AG10803 (cell line): ENCODE results near the gene IL4R.
"Not testable (repeated sequence)": the region's sequence is repeated elsewhere in the genome, so short reads cannot be mapped to it uniquely, and the experiment has no call there.

Source experiments
- DNase-seq: peaks from one replicate; pipeline ENCODE4 v3.0.0; 2010; ENCODE audit warnings: low read depth
- H3K4me3 ChIP-seq: 2 replicates; pipeline ENCODE4 v1.5.1; 2011; ENCODE audit warnings: mild to moderate bottlenecking, low read length, control low read depth
- CTCF ChIP-seq: conservative IDR thresholded peaks from 2 replicates; pipeline ENCODE4 v1.5.1; 2011; ENCODE audit warnings: mild to moderate bottlenecking, low read length, control low read depth, inconsistent platforms

Gene IL4R

DNA sequence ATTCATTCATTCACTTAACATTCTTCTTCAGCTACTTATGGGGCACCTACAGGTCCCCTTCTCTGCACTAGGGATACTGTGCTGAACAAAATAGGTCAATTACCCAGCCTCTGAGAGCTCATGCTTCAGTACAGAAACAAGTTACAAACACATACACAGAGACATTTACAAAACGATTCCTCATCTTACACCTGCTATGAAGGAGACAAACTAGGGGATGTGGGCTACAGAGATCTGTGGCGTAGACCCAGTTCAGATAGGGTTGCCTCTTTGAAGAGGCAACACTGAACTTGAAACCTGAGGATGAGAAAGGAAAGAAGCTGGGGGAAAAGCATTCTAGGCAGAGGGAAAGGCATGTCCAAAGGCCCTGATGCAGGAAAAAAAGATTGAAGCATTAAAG, 93.4 kb downstream of the IL4R start:
- no peak for DNase-seq
- H3K4me3 ChIP-seq, result no peak overlapping the region

DNA sequence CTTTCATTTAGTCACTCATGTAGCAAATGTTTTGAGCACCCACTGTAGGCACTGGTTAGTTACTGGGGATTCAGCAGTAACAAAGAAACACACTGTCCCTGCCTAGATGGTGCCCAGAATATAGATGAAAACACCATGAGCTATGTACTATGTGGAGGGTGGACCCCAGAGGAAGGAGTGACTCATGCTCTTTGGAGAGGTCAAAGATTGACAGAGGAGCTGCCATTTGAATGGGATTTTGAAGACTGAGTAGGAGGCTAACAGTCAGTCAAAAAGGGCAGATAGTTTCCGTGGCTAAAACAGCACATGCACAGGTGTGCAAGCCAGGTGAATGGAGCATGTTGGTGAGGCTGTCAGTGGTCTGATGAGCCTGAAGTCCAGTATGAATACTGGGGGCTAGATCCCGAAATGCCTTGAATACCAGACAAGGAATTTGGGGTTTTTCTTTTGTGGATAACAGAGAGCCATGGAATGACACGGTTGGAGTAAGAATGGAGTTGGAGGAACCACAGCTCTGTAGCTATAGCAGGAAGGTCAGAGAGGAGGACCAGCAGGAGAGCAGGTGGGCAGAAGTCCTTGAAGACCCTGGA, 94.3 kb downstream of the IL4R start:
- DNase-seq, result peak; percentile 42
- TF ChIP-seq CTCF, result no peak
- H3K4me3 ChIP-seq, result no peak overlapping the region

More for the DNA sequence above, 93.4 kb downstream of the IL4R start:
- TF ChIP-seq CTCF, result no peak

DNA sequence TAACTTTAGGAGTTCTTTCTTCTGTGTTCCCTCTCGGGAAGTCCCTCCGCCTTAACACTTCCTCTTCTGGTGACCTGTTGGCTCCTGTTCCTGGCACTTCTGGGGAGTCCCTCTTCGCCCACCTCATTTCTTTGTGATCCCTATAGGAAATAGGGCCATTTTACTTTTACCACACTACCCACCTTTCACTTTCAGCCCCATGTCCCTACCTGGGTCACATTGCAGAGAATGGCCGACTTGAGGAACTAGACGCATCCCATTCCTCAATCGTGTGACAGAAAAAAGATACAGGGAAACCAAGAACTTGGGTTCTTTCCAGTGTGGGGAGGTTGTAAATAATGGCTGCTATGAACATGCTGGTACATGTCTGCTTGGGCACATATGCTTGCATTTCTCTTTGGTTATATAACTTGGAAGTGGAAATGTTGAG, 94.8 kb downstream of the IL4R start:
- peak; percentile 13 for DNase-seq
- no peak overlapping the region for H3K4me3 ChIP-seq
- TF ChIP-seq CTCF, result no peak

- DNase-seq, H3K4me3 ChIP-seq: not testable (repeated sequence)
Observed at GRCh38 chr16:27409958-27410357, 96.2 kb downstream of the IL4R start.

DNA sequence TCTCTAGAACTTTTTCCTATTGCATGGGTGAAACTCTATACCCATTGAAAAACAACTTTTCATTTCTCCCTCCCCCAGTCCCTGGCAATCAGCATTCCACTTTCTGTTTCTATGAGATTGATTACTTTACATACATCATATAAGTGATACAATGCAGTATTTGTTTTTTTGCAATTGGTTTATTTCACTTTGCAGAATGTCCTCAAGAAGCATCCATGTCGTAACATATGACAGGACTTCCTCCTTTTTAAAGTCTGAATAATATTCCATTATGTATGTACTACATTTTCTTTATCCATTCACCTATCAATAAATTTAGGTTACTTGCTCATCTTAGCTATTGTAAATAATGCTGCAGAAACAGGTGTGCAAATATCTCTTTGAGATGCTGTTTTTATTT, 97.0 kb downstream of the IL4R start:
- no peak overlapping the region for H3K4me3 ChIP-seq
- DNase-seq, result no peak
- TF ChIP-seq CTCF, result no peak

GRCh38 chr16:27413956-27414355, 100.2 kb downstream of the IL4R start:
- H3K4me3 ChIP-seq, result no peak overlapping the region
- no peak for DNase-seq
- TF ChIP-seq CTCF, result no peak
